ENCODE measurements around the gene MANEA. TPM values are rescaled to one million over a fixed set of nuclear protein-coding genes. Genes with fewer than 3 reads are reported as not detected.
A peak's percentile ranks its signal among the peaks of the same experiment; 100 is the strongest.

The MANEA gene
- total and polyA plus RNA-seq, 2 of the 13 experiments (the other 11 are each of a cell fraction or from before 2014, with no cell fraction given) = 10.0 to 10.9 TPM

DNA sequence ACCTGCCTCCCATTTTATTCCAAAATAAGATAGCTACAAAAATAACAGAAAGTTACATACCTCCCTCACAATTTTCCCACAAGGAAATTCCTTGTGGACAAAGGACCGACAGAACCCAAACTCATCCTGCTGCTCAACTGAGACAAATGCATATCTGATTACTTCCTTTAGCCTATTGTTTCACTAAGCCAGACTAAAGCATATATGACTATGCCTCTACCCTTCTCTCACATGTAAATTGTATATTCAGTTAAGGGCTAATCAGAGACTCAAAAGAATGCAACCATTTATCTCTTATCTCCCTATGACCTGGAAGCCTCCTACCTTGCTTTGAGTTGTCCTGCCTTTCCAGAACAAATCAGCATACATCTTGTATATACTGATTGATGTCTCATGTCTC, 72.1 kb downstream of the MANEA start (continued):
- TF ChIP-seq MEIS1 (CRISPR knock-in tag; IDR thresholded peaks at IDR 0.05; ENCODE audit: borderline replicate concordance) (no peak), KDM2A (CRISPR knock-in tag; IDR thresholded peaks at IDR 0.05; ENCODE audit: borderline replicate concordance, low read depth) (no peak)
- TF ChIP-seq, protein P1, sequence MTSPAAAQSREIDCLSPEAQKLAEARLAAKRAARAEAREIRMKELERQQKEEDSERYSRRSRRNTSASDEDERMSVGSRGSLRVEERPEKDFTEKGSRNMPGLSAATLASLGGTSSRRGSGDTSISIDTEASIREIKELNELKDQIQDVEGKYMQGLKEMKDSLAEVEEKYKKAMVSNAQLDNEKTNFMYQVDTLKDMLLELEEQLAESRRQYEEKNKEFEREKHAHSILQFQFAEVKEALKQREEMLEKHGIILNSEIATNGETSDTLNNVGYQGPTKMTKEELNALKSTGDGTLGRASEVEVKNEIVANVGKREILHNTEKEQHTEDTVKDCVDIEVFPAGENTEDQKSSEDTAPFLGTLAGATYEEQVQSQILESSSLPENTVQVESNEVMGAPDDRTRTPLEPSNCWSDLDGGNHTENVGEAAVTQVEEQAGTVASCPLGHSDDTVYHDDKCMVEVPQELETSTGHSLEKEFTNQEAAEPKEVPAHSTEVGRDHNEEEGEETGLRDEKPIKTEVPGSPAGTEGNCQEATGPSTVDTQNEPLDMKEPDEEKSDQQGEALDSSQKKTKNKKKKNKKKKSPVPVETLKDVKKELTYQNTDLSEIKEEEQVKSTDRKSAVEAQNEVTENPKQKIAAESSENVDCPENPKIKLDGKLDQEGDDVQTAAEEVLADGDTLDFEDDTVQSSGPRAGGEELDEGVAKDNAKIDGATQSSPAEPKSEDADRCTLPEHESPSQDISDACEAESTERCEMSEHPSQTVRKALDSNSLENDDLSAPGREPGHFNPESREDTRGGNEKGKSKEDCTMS (CRISPR knock-in tag; conservative IDR thresholded peaks at IDR 0.05) = no peak

- BruUV-seq (replicated peaks) = no TSS peak
- Histone ChIP-seq H3K9me3 (ENCODE audit: low read length) (no peaks in the 10 kb centered on the region), H4K20me1 (ENCODE audit: insufficient read depth, low read length) (no peaks in the 10 kb centered on the region), H3K4me1 (ENCODE audit: insufficient read depth, low read length) (no peaks in the 10 kb centered on the region), H3K27me3 (ENCODE audit: control insufficient read depth in 1 of 2, insufficient read depth in 2 of 2, low read length in 2 of 2) (no peaks in the 10 kb centered on the region), H3K4me2 (ENCODE audit: low read depth, low read length) (no peak overlapping the region), H2AFZ (ENCODE audit: low read length) (no peak overlapping the region), H3K27ac (ENCODE audit: extremely low read length, insufficient read depth, low read length) (no peak overlapping the region), H3K36me3 (replicated peaks in 1 of 2; ENCODE audit: control insufficient read depth in 1 of 2, insufficient read depth in 2 of 2, low read length in 2 of 2) (no peaks in the 10 kb centered on the region), H3K4me3 (replicated peaks in 1 of 3; ENCODE audit: insufficient read depth in 1 of 3, low read depth in 2 of 3, low read length in 3 of 3) (no peak overlapping the region), H3K9ac (ENCODE audit: insufficient read depth, low read depth, low read length) (no peak overlapping the region), H3K79me2 (ENCODE audit: insufficient read depth, low read length) (no peaks in the 10 kb centered on the region)
- FAIRE-seq = no peak
- TF ChIP-seq, protein P2, sequence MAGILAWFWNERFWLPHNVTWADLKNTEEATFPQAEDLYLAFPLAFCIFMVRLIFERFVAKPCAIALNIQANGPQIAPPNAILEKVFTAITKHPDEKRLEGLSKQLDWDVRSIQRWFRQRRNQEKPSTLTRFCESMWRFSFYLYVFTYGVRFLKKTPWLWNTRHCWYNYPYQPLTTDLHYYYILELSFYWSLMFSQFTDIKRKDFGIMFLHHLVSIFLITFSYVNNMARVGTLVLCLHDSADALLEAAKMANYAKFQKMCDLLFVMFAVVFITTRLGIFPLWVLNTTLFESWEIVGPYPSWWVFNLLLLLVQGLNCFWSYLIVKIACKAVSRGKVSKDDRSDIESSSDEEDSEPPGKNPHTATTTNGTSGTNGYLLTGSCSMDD (CRISPR knock-in tag; IDR thresholded peaks at IDR 0.05) = no peak
- TF ChIP-seq MAFF (IDR thresholded peaks at IDR 0.05; ENCODE audit: low read depth, low read length) = peak; percentile 97
- no peak for TF ChIP-seq ZNF580 (CRISPR knock-in tag; IDR thresholded peaks at IDR 0.05; ENCODE audit: borderline replicate concordance, low read depth)
- TF ChIP-seq RAD21 (CRISPR knock-in tag; IDR thresholded peaks at IDR 0.05) = no peak
- TF ChIP-seq MAFK (conservative IDR thresholded peaks at IDR 0.05 in 1 of 2, IDR thresholded peaks at IDR 0.05 in 1 of 2; ENCODE audit: low read length in 2 of 2) = peak; percentile 97 to 99
- in situ Hi-C loops (cut with HindIII; ENCODE audit: extremely low pct_ligation_motif_present, low pct_unique_long_range_greater_than_20kb) = no loop called here
- DNase-seq (ENCODE audit: low spot score) = no peak
- ChIA-PET POLR2A (no interaction called here), CTCF (ENCODE audit: low intra/inter-chr PET ratio, low total read pairs) (no interaction called here)
- no peak for ATAC-seq
- intact Hi-C loops (cut with micrococcal nuclease; ENCODE audit: unreplicated experiment) = no loop called here
Measured at GRCh38 chr6:95654176-95654575, 76.8 kb downstream of the MANEA start.

Data from HepG2 (cell line).